HepG2 (cell line): ENCODE results near the gene SYNJ2. TPM values are rescaled to one million over a fixed set of nuclear protein-coding genes. Genes with fewer than 3 reads are reported as not detected.
A peak's percentile ranks its signal among the peaks of the same experiment; 100 is the strongest.

Experiments used
- HDAC6 ChIP-seq: fragments of 200-600 bp; sonication (generic); IDR thresholded peaks from 2 replicates; pipeline ENCODE4 v1.7.0; 2017; ENCODE audit warnings: mild to moderate bottlenecking, antibody characterized with exemption, low read length, low read depth
- HNF4G ChIP-seq, 2 experiments: sonication (generic) in 1 of 2; formaldehyde crosslinking in 1 of 2; IDR thresholded peaks; 2 replicates each; pipeline versions ENCODE4 v1.4.0 to v1.6.1; 2011 to 2020; ENCODE audit warnings: borderline replicate concordance in 2 of 2, low read depth in 2 of 2, mild to moderate bottlenecking in 2 of 2, low read length in 1 of 2, missing genetic modification reagents in 1 of 2, moderate library complexity in 1 of 2
- HOMEZ ChIP-seq: IDR thresholded peaks from 2 replicates; pipeline ENCODE4 v1.6.1; 2016; ENCODE audit warnings: low read depth
- MAFK ChIP-seq, 2 experiments: IDR thresholded peaks in 1 of 2; conservative IDR thresholded peaks in 1 of 2; 2 replicates each; pipeline ENCODE4 v1.6.1; 2011; ENCODE audit warnings: improper control_type of control experiment in 2 of 2, low read length in 2 of 2
- MAX ChIP-seq: IDR thresholded peaks from 2 replicates; pipeline ENCODE4 v1.6.1; 2012; ENCODE audit warnings: inconsistent platforms
- MTA1 ChIP-seq: sonication (generic); formaldehyde crosslinking; IDR thresholded peaks from 2 replicates; pipeline ENCODE4 v1.4.0; 2020; ENCODE audit warnings: missing genetic modification reagents, mild to moderate bottlenecking, borderline replicate concordance
- MZF1 ChIP-seq: sonication (generic); formaldehyde crosslinking; IDR thresholded peaks from 2 replicates; pipeline ENCODE4 v1.8.1; 2023; ENCODE audit warnings: mild to moderate bottlenecking, missing genetic modification reagents, borderline replicate concordance
- NCOR1 ChIP-seq: fragments of 200-600 bp; sonication (generic); IDR thresholded peaks from 2 replicates; pipeline ENCODE4 v1.7.0; 2017; ENCODE audit warnings: antibody characterized with exemption, low read length, borderline replicate concordance
- NFATC3 ChIP-seq: sonication (generic); formaldehyde crosslinking; IDR thresholded peaks from 2 replicates; pipeline ENCODE4 v1.5.1; 2020; ENCODE audit warnings: mild to moderate bottlenecking, missing genetic modification reagents
- SALL1 ChIP-seq: sonication (generic); formaldehyde crosslinking; IDR thresholded peaks from 2 replicates; pipeline ENCODE4 v1.8.0; 2022; ENCODE audit warnings: mild to moderate bottlenecking, missing genetic modification reagents
- ZBTB1 ChIP-seq: sonication (generic); formaldehyde crosslinking; IDR thresholded peaks from 2 replicates; pipeline ENCODE4 v1.4.0; 2020; ENCODE audit warnings: missing genetic modification reagents, borderline replicate concordance
- ZNF263 ChIP-seq: sonication (generic); formaldehyde crosslinking; IDR thresholded peaks from 2 replicates; pipeline ENCODE4 v1.4.0; 2020; ENCODE audit warnings: missing genetic modification reagents
- ZNF556 ChIP-seq: sonication (generic); formaldehyde crosslinking; IDR thresholded peaks from 2 replicates; pipeline ENCODE4 v1.4.0; 2020; ENCODE audit warnings: mild to moderate bottlenecking, missing genetic modification reagents, borderline replicate concordance
- polyA plus RNA-seq, 8 experiments: library from polyadenylated mRNA; depleted of rRNA in 3 of 8; stranded (reverse) in 7 of 8; unstranded in 1 of 8; fragments of >200 nt; fragmentation: Illumina TruSeq in 4 of 8; extraction: Trizol in 4 of 8; gene quantifications; 2 replicates each; pipeline versions ENCODE4 v1.2.1 to v1.2.3, GENCODE V29; 2011 to 2016; ENCODE audit warnings: low read depth in 4 of 8, missing spikeins in 1 of 8, mixed read lengths in 1 of 8; ENCODE audit not compliant: insufficient read depth in 1 of 8
- total RNA-seq, 5 experiments: library from RNA; depleted of rRNA; stranded (reverse); fragments of >200 nt; fragmentation: Illumina TruSeq; extraction: Trizol; gene quantifications; 2 replicates each; pipeline ENCODE4 v1.2.3, GENCODE V29; 2016; ENCODE audit warnings: low read depth in 1 of 5
- TF ChIP-seq, protein P1 (sequence below): sonication (generic); formaldehyde crosslinking; conservative IDR thresholded peaks from 2 replicates; pipeline ENCODE4 v1.4.0; 2020; ENCODE audit warnings: missing genetic modification reagents
- TF ChIP-seq, protein P2 (sequence below): IDR thresholded peaks from 2 replicates; pipeline ENCODE4 v1.6.1; 2016; ENCODE audit warnings: control low read depth
- TF ChIP-seq, protein P3 (sequence below): sonication (generic); formaldehyde crosslinking; IDR thresholded peaks from 2 replicates; pipeline ENCODE4 v1.5.0; 2020; ENCODE audit warnings: mild to moderate bottlenecking, missing genetic modification reagents

The SYNJ2 gene
- total and polyA plus RNA-seq, 2 of the 13 experiments (the other 11 are each of a cell fraction or from before 2014, with no cell fraction given), result 39.1 to 57.6 TPM

- TF ChIP-seq HNF4G (IDR thresholded peaks at IDR 0.05; ENCODE audit: borderline replicate concordance, low read depth, low read length) (peak; percentile 89; the same call in 1 of the 2 replicates), HNF4G (CRISPR knock-in tag; IDR thresholded peaks at IDR 0.05; ENCODE audit: borderline replicate concordance, low read depth) (peak; percentile 43; the same call in 1 of the 2 replicates), ZNF263 (CRISPR knock-in tag) (peak; percentile 60; the same call in 1 of the 2 replicates), NFATC3 (CRISPR knock-in tag) (0 out of 2 replicates have a peak, but pooled peaks have one; percentile 48), HOMEZ (CRISPR knock-in tag) (peak; percentile 62), HDAC6 (no peak), NCOR1 (0 out of 2 replicates have a peak, but pooled peaks have one; percentile 35), MAFK (conservative IDR thresholded peaks at IDR 0.05 in 1 of 2, IDR thresholded peaks at IDR 0.05 in 1 of 2; ENCODE audit: low read length in 2 of 2) (0 out of 4 replicates have a peak, but pooled peaks of 1 of the 2 experiments have one; percentile 4), ZNF556 (peak; percentile 47; the same call in 1 of the 2 replicates), MZF1 (0 out of 2 replicates have a peak, but pooled peaks have one; percentile 16), MAX (peak; percentile 81), ZBTB1 (CRISPR knock-in tag) (no peak), MTA1 (CRISPR knock-in tag) (0 out of 2 replicates have a peak, but pooled peaks have one; percentile 34), SALL1 (CRISPR knock-in tag) (peak; percentile 90)
- TF ChIP-seq, protein P1, sequence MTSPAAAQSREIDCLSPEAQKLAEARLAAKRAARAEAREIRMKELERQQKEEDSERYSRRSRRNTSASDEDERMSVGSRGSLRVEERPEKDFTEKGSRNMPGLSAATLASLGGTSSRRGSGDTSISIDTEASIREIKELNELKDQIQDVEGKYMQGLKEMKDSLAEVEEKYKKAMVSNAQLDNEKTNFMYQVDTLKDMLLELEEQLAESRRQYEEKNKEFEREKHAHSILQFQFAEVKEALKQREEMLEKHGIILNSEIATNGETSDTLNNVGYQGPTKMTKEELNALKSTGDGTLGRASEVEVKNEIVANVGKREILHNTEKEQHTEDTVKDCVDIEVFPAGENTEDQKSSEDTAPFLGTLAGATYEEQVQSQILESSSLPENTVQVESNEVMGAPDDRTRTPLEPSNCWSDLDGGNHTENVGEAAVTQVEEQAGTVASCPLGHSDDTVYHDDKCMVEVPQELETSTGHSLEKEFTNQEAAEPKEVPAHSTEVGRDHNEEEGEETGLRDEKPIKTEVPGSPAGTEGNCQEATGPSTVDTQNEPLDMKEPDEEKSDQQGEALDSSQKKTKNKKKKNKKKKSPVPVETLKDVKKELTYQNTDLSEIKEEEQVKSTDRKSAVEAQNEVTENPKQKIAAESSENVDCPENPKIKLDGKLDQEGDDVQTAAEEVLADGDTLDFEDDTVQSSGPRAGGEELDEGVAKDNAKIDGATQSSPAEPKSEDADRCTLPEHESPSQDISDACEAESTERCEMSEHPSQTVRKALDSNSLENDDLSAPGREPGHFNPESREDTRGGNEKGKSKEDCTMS (CRISPR knock-in tag), result no peak
- TF ChIP-seq, protein P2, sequence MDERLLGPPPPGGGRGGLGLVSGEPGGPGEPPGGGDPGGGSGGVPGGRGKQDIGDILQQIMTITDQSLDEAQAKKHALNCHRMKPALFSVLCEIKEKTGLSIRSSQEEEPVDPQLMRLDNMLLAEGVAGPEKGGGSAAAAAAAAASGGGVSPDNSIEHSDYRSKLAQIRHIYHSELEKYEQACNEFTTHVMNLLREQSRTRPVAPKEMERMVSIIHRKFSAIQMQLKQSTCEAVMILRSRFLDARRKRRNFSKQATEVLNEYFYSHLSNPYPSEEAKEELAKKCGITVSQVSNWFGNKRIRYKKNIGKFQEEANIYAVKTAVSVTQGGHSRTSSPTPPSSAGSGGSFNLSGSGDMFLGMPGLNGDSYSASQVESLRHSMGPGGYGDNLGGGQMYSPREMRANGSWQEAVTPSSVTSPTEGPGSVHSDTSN (CRISPR knock-in tag), result 0 out of 2 replicates have a peak, but pooled peaks have one; percentile 27
- TF ChIP-seq, protein P3, sequence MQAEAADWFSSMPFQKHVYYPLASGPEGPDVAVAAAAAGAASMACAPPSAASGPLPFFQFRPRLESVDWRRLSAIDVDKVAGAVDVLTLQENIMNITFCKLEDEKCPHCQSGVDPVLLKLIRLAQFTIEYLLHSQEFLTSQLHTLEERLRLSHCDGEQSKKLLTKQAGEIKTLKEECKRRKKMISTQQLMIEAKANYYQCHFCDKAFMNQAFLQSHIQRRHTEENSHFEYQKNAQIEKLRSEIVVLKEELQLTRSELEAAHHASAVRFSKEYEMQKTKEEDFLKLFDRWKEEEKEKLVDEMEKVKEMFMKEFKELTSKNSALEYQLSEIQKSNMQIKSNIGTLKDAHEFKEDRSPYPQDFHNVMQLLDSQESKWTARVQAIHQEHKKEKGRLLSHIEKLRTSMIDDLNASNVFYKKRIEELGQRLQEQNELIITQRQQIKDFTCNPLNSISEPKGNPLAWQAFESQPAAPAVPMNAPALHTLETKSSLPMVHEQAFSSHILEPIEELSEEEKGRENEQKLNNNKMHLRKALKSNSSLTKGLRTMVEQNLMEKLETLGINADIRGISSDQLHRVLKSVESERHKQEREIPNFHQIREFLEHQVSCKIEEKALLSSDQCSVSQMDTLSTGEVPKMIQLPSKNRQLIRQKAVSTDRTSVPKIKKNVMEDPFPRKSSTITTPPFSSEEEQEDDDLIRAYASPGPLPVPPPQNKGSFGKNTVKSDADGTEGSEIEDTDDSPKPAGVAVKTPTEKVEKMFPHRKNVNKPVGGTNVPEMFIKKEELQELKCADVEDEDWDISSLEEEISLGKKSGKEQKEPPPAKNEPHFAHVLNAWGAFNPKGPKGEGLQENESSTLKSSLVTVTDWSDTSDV (CRISPR knock-in tag), result no peak
These were observed 33.0 kb downstream of the SYNJ2 start (continued) for GRCh38 chr6:158014505-158015187.
